GM08714 (cell line): ENCODE results near the gene ATP5MC3.

Experiments
- H3K4me3 ChIP-seq: fragments of 200-500 bp; sonication (Bioruptor generic); 2 replicates; pipeline ENCODE4 v1.5.1; 2014; ENCODE audit warnings: mild to moderate bottlenecking, low read length, inconsistent platforms
- ZNF274 ChIP-seq: IDR thresholded peaks from 2 replicates; pipeline ENCODE4 v1.6.1; 2012; ENCODE audit warnings: mild to moderate bottlenecking, low read depth, low read length

The ATP5MC3 gene

DNA sequence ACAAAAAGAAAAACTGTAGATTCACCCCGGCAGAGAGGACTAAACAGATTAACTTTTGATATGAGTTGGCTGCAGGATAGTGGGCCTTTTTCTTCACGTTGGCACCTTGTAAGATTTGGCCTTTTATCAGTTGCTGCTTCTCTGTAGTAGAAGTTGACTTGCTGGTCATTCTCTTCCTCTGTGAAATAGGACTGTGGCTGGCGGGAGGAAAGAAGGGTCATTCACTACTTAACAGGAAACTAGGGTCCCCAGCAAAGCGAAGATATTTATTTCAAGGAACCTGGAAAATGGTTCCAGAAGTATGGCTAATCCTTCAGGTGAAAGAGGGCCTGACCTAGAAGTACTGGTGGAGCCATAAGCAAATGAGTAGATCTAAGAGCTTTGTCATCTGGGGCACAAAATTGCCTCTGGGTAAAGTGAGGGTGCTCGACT lies 383 bp upstream of the ATP5MC3 start:
- TF ChIP-seq ZNF274 = no peak
- peak overlapping the region; percentile 95; the same call in 1 of the 2 replicates for H3K4me3 ChIP-seq

DNA sequence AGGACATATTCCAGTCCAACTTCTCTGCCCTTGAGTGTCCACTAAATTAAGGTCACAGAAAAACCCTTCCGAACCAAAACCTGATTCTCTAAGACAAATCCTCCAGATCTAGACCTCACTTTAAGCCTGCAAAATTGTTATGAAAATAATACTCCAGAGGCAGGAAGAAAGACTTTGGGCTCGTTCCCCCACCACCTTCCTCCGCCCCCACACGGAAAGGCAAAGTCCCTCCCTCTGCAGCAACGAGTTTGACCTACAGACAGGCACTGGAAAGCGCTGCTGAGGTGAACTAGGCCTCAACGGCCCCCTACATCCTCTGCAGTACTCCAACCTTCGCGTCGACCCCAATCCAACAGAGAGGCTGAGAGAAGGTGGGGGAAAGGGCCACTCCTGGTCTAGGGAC lies 808 bp downstream of the ATP5MC3 start:
- TF ChIP-seq ZNF274 = no peak
- H3K4me3 ChIP-seq = peak overlapping the region; percentile 95

- TF ChIP-seq ZNF274 = no peak
These were observed 4.9 kb downstream of the ATP5MC3 start for GRCh38 chr2:175176624-175177023.

GRCh38 chr2:175175896-175176295 lies 5.6 kb downstream of the ATP5MC3 start:
- TF ChIP-seq ZNF274 = no peak
- H3K4me3 ChIP-seq = no peak overlapping the region

More at GRCh38 chr2:175176624-175177023, 4.9 kb downstream of the ATP5MC3 start:
- H3K4me3 ChIP-seq = no peak overlapping the region

DNA sequence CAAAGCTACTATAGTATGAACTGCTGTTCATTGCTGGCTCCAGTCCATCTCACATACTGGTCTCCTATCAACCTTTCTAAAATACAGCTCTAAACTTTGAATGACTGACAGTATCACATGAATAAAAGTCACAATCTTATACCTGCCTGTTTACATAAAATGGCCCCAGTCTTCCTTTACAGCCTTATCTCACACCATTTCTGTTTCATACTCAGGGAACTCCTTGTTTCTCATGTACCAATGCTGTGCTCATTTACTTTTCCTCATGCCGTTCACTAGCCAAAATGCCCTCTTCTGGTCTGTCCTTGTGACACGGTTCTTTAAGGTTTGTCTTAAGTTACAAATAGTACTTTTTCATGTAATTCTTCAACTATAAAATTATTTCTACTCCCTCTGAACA lies 6.2 kb downstream of the ATP5MC3 start:
- H3K4me3 ChIP-seq = no peak overlapping the region
- no peak for TF ChIP-seq ZNF274

GRCh38 chr2:175170659-175171304 lies 10.7 kb downstream of the ATP5MC3 start:
- TF ChIP-seq ZNF274 = no peak

DNA sequence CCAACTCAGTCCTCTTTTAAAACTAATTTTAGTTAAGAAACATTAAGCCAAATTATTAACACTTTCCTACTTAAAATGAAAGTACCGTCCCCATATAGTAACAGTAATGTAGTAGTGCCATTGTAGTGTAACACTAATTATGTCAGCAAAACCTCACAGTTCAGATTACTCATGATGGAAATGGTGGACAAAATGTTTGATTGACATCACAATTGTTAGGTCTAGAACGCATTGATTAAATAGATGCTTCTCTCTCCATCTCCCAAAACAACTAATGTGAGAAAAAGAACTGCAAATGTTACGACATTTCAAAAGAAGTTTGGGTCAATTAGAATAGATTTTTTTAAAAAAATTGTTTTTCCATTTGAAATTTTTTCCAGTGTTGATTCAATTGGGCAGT lies 12.3 kb downstream of the ATP5MC3 start:
- TF ChIP-seq ZNF274 = no peak
- no peak overlapping the region; the same call in 1 of the 2 replicates for H3K4me3 ChIP-seq

More at GRCh38 chr2:175170659-175171304, 10.7 kb downstream of the ATP5MC3 start:
- no peak overlapping the region for H3K4me3 ChIP-seq

GRCh38 chr2:175168564-175168945 lies 13.0 kb downstream of the ATP5MC3 start:
- peak overlapping the region; percentile 91 for H3K4me3 ChIP-seq
- no peak for TF ChIP-seq ZNF274

GRCh38 chr2:175167792-175168563 lies 13.5 kb downstream of the ATP5MC3 start, which contains the start of gene ATF2:
TSS of gene ATF2 (minus strand) at chr2:175168203. CDS start at chr2:175136443, 31,760 bp downstream.
- TF ChIP-seq ZNF274 = no peak
- peak within 1 kb of the TSS; percentile 91 for H3K4me3 ChIP-seq

DNA sequence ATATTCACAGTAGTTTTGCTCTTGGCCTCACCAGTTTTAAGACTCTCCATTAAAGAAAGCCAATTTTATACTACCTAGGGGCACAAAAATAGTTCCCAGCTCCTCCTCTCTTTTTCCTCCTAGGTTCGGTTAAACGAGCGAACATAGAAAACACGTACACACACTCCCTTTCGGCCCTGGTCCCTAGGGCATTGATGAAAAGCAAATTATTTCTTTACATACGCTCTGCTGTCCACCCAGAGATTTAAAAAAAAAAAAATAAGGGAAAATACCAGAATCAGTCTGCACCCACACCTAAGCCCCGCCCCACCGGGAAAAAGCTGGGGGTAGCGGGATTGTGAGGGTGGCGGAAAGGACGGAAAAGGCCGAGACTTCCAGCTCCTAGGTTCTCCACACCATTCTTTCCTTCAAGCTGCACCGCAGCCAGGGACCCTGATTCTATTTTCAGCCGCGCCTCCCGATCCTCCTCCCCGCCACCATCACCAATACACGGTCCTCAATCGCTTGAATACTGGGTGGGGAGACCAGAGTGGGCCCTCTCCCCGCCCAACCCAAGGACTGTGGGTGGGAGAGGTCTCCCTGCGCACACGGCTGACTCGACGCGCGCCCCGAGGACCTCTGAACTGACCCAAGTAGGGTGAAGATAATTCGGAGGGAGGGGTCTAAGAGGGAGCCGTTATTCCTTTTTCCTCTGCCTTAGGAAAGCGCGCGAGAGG lies 14.3 kb downstream of the ATP5MC3 start:
- TF ChIP-seq ZNF274 = no peak
- H3K4me3 ChIP-seq = peak overlapping the region; percentile 90

DNA sequence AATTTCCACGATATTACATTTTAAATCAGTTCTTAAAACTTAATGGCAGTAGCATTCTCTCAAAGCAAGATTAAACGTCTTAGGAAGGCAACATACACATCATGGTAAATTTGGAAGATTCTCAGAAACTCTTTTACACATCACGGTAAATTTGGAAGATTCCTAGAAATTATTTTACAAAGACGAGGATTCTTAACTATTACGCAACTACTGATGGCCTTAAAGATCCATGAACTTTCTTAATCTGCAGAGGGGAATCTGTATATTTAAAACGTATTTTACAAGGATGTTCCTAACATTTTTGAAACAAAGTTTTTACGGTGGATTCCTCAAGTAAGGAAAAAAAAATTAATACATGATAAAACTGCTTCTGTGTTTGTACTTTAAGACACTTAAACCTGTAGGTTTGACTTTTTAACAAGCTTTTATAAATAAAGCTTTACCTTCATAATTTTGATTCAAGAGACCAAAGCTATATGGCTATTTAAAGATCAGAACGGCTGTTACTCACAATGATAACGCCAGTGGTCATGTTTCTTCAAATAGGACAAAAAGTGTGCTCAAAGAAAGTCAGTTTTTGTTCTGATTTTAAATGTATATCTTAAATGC lies 15.2 kb downstream of the ATP5MC3 start:
- no peak for TF ChIP-seq ZNF274
- peak overlapping the region; percentile 90; the same call in 1 of the 2 replicates for H3K4me3 ChIP-seq

- TF ChIP-seq ZNF274 = no peak
These were observed 17.3 kb downstream of the ATP5MC3 start for GRCh38 chr2:175164235-175164634.

GRCh38 chr2:175158894-175159293 lies 22.6 kb downstream of the ATP5MC3 start:
- H3K4me3 ChIP-seq = no peak overlapping the region
- no peak for TF ChIP-seq ZNF274

More at GRCh38 chr2:175164235-175164634, 17.3 kb downstream of the ATP5MC3 start:
- H3K4me3 ChIP-seq = no peak overlapping the region

- no peak for TF ChIP-seq ZNF274
- no peak overlapping the region for H3K4me3 ChIP-seq
These were observed 25.0 kb downstream of the ATP5MC3 start for GRCh38 chr2:175156534-175156933.

GRCh38 chr2:175154661-175155082 lies 26.8 kb downstream of the ATP5MC3 start:
- no peak overlapping the region for H3K4me3 ChIP-seq
- TF ChIP-seq ZNF274 = no peak
